ENCODE results near the gene ZNF407.

GRCh38 chr18:74617486-74617885, 19.8 kb downstream of the ZNF407 start:
- TF ChIP-seq POLR2A (IDR thresholded peaks at IDR 0.05) (no peak), EP300 (IDR thresholded peaks at IDR 0.05) (no peak)
